Hematopoietic multipotent progenitor cell treated with erythropoietin and hydrocortisone succinate and interleukin-3 and kit ligand, for 4 days (in vitro differentiated cells): ENCODE measurements around the gene SRPK1.
"Not testable (repeated sequence)": the region's sequence is repeated elsewhere in the genome, so short reads cannot be mapped to it uniquely, and the experiment has no call there.

Experiments
- DNase-seq: peaks from one replicate; pipeline ENCODE4 v3.0.0-alpha.2; 2015

SRPK1 gene

DNA sequence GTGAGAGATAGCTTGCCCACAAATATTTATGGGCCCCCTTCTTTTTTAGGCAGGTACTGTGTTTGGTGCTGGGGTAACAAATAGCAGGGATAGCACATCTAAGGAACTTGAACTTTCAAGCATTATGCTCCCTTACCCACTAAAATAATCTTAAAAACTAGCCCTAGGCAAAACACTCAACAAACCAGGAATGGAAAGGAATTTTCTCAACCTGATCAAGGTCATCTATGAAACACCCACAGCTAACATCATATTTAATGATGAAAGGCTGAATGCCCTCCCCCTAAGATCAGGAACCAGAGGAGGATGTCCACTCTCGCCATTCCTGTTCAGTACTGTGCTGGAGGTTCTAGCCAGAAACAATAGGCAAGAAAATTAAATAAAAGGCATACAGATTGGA is 8.7 kb upstream of the SRPK1 start:
- DNase-seq: no peak

DNA sequence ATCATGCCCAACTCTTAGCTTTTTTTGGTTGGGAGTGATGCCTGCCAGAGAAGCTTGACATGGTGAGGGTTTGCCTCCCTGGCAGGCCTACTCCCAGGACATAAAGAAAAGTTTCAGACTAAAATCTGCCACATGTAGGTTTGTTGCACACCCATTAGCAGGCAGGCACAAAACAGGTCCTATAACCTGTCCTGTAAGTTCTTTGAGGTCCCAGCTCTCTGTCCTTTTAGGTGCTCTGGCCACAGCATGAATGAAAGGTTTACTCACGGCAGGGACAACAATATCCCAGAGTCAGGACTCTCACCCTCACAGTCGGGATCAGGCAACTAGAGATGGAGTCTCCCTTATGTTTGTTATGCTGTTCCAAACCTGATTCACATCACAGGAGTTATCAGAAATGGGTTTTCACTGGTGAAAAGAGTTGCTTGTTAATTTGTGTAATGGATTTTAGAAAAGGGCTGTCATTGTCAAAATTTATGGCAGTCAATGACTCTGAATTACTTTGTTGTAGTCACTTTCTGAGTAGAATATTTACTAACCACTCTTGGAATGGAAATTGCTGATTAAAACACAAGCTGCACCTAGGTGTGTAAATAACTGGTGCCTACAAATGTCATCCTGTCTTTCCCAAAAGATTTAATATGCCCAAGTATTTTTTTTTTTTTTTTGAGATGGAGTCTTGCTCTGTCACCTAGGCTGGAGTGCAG is 5.8 kb upstream of the SRPK1 start:
- DNase-seq: no peak

DNA sequence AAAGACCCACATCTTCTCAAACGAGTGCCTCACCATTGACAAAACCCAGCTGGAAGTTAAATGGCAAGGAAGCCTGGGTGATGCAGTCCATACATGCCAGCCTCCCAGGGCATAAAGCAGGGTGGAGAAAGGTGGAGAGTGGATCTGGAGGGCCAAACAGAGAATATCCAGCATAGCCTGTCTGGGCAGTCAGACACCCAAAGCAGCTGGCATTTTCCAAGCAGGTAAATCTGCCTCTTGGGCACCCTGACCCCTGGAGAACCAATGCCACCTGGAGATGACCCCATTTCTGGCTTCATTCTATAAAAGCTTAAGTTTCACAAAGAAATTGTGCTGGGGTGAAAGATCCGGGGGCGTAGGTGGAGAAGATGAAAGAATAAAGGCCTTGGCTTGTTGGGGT is 5.1 kb upstream of the SRPK1 start:
- no peak for DNase-seq

DNA sequence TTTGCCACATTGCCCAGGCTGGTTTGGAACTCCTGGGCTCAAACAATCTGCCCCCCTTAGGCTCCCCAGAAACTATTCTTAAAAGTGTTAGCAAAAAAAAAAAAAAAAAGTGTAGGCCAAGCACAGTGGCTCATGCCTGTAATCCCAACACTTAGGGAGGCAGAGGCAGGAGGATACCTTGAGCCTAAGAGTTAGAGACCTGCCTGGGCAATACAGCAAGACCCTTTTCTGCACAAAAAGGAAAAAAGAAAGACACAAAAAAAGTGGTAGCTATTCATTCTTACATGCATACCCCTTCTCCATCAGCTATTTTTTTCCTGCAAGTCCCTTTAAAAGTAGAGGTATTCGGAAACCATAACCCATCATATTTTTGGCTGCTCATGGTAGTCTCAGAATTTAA is 3.2 kb upstream of the SRPK1 start:
- DNase-seq: no peak

DNA sequence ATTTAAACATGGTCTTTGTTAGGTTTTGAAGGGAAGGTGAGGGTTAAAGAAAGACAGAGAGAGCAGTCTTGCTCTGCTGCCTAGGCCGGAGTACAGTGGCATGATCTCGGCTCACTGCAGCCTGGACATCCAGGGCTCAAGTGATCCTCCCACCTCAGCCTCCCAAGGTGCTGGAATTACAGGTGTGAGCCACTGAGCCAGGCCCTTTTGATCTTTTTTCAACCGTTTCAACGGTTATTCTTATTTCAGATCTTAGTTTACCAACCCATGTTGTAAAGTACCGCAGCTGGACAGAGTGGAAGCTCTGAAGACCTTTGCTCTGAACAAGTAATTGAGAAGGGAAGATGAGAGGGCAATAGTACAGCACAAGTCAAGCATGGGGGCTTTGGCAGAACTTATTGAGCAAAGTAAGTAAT is 1.2 kb upstream of the SRPK1 start:
- no peak for DNase-seq

DNA sequence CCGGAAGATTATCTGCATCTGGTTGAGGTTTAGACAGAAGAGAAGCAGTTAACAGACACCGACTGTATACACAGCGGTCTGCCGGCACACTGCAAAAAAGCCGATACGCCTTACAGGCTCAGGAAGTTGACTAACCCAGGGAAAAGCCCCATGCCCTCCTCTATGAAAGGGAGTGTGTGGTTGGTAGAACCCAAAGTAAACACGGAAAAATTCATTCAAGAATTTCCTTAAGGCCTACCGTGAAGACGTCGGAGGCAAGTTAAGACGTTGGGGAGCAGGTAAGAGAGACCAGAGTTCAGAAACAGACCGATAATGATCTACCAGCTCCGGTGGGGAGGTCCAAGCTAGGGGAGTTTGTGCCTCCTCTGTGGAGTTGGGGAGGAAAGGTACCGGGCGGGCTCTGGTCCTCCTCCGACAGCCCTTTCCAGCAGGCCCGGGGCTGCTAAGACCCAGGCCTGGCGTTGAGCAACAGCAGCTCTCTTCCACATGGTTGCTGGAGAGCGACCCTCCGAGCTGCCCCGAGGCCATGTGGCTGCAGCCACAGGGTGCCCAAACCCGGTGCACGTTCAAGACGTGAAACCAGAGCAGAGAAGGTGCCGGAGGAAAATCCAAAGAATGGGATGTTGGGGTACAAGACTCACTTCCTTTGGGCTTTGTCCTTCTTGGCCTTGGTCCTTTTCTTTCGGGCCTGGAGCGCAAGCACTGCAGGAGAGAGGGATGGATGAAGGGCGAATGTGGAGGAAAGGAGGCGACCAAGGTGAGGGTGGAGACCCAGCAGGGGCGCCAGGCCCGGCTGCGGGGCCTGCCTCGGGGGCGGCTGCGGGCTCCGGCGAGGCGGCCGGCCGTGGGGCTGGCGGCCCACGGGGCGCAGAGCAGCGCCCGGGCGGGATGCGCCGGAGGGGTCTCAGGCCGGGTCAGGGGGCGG is 809 bp downstream of the SRPK1 start:
- DNase-seq: peak; percentile 67

DNA sequence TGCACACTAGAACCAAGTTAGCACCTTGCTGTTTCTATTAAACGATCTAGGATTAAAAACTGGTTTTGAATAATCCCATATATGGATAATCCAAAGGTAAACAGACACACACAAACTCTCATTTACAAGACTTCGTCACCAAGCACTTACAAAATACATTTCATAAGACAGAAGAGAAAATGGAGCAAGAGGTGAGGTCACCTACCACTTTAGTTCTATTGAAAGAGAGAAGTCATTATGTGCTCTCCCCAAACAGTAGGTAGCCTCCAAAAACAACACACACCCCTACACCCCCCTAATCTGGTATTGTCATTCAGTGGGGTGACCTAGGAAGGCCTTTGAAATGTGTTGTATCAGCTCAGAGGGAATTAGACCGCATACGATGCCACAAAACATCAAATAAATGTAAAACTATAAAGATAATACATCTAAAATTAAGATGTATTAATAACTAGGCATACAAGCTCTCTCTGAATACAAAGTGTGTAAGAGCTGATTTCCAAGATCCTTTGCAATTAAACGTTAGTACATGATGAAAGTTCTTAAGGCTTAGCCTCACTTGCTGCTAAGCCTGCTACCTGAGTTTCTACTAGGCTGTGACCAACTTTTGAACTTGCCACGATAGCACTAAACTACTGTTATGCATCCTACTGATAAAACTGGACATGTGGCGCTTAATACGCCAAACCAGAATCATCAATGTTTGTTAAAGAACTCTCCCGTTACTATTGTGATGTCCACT is 1.6 kb downstream of the SRPK1 start:
- peak; percentile 45 for DNase-seq

DNA sequence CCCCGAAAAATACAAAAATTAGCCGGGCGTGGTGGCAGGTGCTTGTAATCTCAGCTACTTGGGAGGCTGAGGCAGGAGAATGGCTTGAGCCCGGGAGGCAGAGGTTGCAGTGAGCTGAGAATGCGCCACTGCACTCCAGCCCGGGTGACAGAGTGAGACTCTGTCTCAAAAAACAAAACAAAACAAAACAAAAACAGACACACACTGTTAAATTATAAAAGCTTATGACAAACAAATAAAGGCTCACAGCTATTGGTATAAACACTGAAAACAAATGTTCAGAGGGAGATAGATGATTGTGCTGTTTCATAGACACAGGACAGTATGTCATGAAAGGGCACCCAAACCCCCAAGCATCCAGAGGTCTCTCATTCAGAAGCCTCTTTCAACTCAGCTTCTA is 4.0 kb downstream of the SRPK1 start:
- not testable (repeated sequence) for DNase-seq

DNA sequence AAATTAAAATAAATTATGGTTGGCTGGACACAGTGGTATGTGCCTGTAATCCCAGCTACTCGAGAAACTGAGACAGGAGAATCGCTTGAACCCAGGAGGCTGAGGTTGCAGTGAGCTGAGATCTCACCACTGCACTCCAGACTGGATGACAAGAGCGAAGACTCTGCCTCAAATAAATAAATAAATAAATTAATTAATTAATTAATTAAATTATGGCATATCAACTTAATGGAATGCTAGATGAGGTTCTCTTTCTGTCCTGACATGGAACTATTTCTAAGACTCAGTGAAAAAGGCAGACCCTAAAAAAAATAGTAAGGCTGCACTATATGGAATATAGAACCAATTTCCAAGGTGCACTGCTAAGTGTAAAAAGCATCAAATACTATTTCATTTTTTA is 4.8 kb downstream of the SRPK1 start:
- DNase-seq: no peak

DNA sequence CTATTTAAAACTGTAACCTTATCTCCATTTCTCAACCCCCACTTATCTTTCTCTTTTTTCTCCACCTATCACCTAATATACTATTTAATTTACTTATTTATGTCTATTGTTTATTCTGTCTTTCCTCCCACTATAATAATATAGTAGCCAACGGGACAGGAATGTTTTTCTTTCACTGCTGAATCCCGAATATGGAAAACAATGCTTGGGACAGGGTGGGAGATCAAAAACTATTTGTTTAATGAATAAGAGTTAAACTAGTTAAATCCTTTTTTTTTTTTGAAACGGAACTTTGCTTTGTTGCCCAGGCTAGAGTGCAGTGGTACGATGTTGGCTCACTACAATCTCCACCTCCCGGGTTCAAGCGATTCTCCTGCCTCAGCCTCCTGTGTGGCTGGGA is 6.4 kb downstream of the SRPK1 start:
- no peak for DNase-seq

DNA sequence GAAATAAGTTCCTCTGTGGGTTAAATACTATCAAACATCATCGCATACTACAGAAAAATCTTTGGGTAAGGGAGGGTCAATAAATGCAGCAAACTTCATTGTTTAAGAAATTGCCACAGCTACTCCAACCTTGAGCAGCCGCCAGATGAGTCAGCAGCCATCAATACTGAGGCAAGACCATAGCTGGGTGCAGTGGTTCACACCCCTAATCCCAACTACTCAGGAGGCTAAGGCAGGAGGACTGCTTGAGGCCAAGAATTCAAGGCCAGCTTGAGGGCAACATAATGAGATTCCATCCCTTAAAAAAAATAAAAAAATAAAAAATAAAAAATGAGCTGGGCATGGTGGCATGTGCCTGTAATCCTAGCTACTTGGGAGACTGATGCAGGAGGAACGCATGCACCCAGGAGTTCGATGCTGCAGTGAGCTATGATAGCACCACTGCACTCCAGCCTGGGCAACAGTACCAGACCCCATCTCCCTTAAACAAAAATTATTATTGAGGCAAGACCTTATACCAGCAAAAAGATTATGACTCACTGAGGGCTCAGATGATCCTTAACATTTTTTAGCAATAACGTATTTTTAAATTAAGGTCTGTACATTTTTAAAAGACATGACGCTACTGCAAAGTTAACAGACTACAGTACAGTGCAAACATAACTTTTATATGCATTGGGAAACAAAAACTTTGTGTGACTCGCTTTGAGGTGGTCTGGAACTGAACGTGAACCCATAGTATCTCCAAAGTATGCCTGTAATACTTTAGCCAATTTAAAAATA is 8.8 kb downstream of the SRPK1 start:
- DNase-seq: no peak

DNA sequence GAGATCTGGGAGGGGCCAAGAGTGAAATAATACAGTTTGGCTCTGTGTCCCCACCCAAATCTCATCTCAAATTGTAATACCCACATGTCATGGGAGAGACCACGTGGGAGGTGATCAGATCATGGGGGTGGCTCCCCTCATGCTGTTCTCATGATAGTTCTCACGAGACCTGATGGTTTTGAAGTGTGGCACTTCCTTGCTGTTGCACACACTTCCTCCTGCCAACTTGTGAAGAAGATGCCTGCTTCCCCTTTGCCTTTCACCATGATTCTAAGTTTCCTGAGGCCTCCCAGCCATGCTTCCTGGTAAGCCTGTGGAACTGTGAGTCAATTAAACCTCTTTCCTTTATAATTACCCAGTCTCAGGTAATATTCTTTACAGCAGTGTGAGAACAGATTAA is 11.3 kb downstream of the SRPK1 start:
- not testable (repeated sequence) for DNase-seq

DNA sequence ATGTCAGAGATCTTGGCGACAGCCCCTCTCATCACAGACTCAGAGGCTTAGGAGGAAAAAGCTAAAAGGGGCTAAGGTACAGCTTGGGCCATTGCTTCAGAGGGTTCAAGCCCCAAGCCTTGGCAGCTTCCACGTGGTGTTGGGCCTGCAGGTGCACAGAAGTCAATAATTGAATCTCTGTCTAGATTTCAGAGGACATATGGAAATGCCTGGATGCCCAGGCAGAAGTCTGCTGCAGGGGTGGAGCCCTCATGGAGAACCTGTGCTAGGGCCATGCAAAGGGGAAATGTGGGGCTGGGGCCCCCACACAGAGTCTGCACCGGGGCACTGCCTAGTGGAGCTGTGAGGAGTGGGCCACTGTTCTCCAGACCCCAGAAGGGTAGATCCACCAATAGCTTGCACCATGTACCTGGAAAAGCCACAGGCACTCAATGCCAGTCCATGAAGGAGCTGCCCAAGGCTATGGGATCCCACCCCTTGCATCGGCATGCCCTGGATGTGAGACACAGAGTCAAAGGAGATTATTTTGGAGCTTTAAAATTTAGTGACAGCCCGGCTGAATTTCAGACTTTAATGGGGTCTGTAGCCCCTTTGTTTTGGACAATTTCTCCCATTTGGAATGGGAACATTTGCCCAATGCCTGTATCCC is 12.0 kb downstream of the SRPK1 start:
- not testable (repeated sequence) for DNase-seq

DNA sequence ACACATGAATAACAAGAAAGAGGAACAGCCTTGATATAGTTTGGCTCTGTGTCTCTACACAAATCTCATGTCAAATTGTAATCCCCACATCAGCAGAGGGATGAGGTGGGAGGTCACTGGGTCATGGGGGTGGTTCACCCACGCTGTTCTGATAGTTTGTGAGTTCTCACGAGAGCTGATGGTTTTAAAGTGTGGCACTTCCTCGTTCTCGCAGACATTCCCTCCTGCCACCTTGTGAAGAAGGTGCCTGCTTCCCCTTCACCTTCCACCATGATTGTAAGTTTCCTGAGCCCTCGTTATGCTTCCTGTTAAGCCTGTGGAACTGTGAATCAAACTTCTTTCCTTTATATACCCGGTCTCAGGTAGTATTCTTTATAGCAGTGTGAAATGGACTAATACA is 13.1 kb downstream of the SRPK1 start:
- no peak for DNase-seq

DNA sequence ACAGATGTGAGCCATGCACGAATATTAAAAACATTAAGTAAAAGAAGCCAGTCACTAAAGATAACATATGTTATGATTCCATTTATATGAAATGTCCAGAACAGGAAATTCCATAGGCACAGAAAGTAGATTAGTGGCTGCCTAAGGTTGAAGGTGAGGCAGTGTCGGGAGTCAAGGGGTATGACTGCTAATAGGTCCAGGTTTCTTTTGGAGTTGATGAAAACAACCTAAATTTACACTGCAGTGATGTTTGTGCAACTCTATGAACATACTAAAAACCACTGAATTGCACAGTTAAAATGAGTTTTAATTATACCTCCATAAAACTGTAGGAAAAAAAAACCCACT is 14.4 kb downstream of the SRPK1 start:
- DNase-seq: no peak

DNA sequence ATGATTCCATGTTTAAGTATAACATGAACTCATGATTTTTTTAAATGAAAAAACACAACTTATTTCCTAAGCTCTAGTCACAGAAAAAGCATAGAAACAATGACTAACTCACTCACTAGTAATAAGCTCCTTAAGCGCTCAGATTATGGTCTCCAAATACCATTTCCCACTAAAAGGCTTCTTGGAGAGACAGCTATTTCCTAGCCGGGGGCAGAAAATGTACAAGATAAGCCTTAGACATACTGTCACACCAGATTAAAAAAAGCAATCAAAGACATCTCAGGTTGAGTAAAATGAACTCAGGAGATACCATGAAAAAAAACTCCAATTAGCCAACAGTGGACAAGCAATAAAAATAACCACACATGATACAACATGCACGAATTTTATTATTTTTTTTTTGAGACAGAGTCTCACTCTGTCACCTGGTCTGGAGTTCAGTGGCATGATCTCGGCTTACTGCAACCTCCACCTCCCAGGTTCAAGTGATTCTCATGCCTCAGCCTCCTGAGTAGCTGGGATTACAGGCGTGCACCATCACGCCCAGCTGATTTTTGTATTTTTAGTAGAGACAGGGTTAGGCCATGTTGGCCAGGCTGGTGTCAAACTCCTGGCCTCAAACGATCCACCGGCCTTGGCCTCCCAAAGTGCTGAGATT is 14.9 kb downstream of the SRPK1 start:
- no peak for DNase-seq

DNA sequence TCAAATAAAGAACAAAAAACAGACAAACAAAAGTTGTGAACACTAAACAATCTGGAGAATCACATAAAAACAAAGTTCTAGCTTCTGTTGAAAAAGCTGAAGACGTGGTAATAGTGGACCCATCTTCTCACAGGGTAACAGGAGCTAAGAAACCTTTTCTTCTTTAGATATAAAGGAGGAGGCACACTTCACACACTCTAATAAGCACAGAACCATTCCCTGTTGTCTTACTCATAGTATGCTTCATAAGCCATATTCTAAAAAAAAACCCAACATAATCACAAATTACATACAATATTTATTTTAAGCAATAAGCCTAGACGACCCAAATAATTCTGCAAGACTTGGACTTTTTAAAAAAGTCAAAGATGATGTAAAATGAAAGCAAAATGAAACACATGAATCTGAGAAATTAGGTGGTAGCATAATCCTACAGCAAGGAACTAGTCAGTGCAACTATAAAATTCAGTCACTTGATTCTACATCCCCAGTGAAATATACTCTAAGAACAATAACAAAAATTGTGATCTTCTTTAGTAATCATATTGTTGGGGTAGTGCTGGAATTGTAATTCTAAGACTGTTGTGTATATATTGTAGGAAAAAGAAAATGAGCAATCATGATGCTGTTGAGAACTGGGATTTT is 15.6 kb downstream of the SRPK1 start:
- no peak for DNase-seq

DNA sequence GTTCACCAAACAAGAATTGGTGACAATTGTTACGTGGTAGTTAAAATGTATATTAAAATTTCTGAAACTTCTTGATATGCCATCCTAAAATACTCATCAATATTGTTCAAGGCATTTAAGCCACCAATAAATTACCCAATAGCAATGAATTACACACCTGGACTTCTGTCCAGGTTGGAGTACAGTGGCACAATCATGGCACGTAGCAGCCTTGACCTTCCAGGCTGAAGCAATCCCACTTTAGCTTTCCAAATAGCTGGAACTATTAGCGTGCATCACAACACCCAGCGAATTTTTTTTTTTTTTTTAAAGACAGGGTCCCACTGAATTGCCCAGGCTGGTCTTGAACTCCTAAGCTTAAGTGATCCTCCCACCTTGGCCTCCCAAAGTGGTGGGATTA is 17.2 kb downstream of the SRPK1 start:
- no peak for DNase-seq

DNA sequence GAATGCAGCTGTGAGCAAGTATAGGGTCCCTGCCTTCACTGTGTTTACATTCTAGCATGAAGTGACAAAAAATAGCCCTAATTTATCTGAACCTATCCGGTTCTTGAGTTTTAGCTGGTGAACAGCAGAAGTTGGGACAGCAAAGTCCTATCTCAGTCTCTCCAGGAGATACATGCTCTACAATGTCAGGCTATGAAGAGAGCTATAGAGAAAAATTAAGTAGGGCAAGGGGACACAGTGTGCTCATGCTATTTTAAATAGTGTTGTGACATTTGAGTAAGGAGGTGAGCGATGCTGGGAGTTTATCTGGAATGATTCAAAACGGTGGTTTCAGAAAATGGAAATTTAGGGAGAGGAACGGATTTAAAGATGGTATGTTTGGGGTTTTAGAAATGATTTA is 20.4 kb downstream of the SRPK1 start:
- DNase-seq: no peak

DNA sequence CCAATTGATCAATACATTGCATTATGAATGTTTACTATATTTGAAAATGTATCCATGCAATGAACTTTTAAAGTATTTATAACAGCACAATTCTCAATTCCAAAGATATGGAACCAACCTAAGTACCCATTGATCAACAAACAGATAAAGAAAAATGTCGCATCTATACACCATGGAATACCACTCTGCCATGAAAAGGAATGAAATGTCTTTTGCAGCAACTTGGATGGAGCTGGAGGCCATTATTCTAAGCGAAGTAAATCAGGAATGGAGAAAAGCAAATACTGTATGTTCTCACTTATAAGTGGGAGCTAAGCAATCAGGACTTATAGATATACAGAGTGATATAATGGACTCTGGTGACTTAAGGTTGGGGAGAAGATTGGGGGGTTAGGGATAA is 22.9 kb downstream of the SRPK1 start:
- DNase-seq: no peak

DNA sequence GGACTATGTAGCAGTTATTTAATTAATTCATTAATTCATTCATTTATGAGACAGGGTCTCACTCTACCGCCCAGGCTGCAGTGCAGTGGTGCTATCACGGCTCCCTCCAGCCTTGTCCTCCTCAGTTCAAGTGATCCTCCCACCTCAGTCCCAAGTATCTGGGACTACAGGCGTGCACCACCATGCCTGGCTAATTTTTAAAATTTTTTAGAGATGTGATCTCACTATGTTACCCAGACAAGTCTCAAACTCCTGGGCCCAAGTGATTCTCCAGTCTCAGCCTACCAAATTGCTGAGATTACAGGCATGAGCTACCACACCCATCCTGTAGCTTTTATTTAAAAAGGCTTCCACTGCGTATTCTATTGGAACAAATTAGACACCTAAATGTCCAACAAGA is 23.4 kb downstream of the SRPK1 start:
- no peak for DNase-seq
